Measurements from ENCODE around the gene PIK3R5. TPM values are rescaled to one million over a fixed set of nuclear protein-coding genes. Genes with fewer than 3 reads are reported as not detected.

Gene PIK3R5
- total and polyA plus RNA-seq, 12 donors = 1.2 to 51.7 (median 17.2) TPM

GRCh38 chr17:8921147-8921546 lies 44.4 kb downstream of the PIK3R5 start:
- 42 to 52% (median 47%) methylated on average over 2 of the region's 2 CpGs for WGBS, 4 donors

DNA sequence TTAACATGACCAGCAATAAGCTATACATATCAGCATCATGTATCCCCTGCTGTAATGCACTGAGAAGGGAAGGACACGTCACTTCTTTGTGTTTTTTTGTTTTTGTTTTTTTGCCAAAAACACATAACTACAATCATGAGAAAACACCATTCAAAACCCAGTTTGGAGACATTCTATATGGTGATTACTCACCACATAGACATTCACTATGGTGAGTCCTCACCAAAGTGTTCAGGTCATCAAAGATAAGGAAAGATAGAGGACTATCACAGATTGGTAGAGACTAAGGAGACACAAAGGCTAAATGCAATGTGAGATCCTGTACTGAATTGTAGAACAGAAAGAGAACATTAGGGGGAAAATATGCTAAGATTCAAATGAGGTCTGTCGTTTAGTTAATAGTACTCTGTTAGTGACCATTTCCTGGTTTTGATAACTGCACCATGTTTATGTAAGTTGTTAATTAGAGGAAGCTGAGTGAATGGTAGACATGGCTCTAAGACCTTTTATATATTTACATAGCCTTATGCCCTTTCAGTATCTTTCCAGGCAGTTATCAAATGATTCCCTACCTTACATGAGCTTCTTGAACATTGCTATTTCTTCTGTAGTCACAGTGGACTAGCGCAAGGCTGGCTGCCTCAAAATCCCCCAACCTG lies 46.6 kb downstream of the PIK3R5 start:
- no peak for DNase-seq
- intact Hi-C loops (cut with DNase I) = no loop called here
- no peaks in the 10 kb centered on the region for H3K27me3 ChIP-seq
- TF ChIP-seq CTCF (IDR thresholded peaks at IDR 0.05) (no peak), POLR2A (IDR thresholded peaks at IDR 0.05) (no peak)
- H3K27ac ChIP-seq = no peak overlapping the region
- no peak overlapping the region for H3K4me3 ChIP-seq
- H3K4me1 ChIP-seq (replicated peaks in 1 of 2) = no peaks in the 10 kb centered on the region
- H3K36me3 ChIP-seq (replicated peaks in 1 of 2) = no peaks in the 10 kb centered on the region
- H3K9me3 ChIP-seq (replicated peaks in 1 of 3) = no peaks in the 10 kb centered on the region
- 53 to 68% (median 61%) methylated on average over 3 of the region's 3 CpGs for WGBS, 4 donors

More at GRCh38 chr17:8921147-8921546, 44.4 kb downstream of the PIK3R5 start:
- Histone ChIP-seq H3K4me1 (replicated peaks in 1 of 2) (no peaks in the 10 kb centered on the region), H3K36me3 (replicated peaks in 1 of 2) (no peaks in the 10 kb centered on the region), H3K9me3 (replicated peaks in 1 of 3) (no peaks in the 10 kb centered on the region), H3K27ac (peak overlapping the region in 1 of 5 donors; percentile 20), H3K27me3 (no peaks in the 10 kb centered on the region), H3K4me3 (no peak overlapping the region)
- TF ChIP-seq POLR2A (IDR thresholded peaks at IDR 0.05) = no peak
- no peak for TF ChIP-seq CTCF (IDR thresholded peaks at IDR 0.05)
- intact Hi-C loops (cut with DNase I) = no loop called here
- no peak for DNase-seq

DNA sequence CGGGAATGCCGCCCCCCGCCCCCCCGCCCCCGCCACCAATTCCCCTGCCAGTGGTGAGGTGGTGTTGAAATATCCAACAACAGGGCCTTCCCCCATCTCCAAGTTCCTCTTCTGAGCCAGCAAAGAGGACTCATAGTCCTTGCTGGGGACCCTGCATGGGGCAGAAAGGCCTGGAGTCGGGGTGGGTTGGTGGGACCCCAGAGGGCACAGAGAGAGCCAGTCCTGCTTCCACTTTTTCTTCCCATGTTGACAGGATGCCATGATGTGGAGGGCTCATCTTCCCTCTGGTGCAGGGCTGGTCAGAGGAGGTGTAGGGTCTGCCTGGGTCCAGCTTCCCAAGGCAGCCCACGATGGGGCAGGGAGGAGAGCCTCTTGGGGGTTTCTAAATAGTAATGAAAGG lies 49.0 kb downstream of the PIK3R5 start:
- Histone ChIP-seq H3K9me3 (replicated peaks in 1 of 3) (no peaks in the 10 kb centered on the region), H3K36me3 (replicated peaks in 1 of 2) (no peaks in the 10 kb centered on the region), H3K4me1 (replicated peaks in 1 of 2) (no peaks in the 10 kb centered on the region), H3K27me3 (no peaks in the 10 kb centered on the region), H3K4me3 (no peak overlapping the region), H3K27ac (peak overlapping the region in 4 of 5 donors; percentile 26 to 82 (median 62))
- TF ChIP-seq CTCF (IDR thresholded peaks at IDR 0.05) = no peak
- no peak for TF ChIP-seq POLR2A (IDR thresholded peaks at IDR 0.05)
- intact Hi-C loops (cut with DNase I) = no loop called here
- 55 to 70% (median 65%) methylated on average over 5 to 7 of the region's 7 CpGs for WGBS, 4 donors
- DNase-seq = peak in 3 of 7 donors; percentile 37 to 51 (median 38)

DNA sequence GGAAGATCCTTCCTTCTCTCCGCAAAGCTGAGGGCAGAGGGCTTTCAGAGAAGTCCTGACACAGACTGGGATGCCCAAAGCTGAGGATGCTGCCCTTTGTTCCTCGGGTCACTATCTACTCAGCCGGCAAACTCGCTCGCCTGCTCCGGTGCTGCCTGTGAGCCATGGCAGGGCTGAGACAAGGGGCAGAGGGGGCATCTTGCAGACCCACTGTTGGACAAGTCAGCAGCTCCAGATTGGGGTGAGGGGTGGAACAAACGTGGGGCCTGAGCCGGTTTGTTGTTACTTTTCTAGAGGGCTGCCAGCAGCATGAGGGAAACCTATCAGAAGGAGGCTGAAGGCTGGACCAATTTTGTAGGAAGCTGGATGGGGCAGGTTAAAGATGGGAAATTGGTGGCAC lies 51.0 kb downstream of the PIK3R5 start:
- no peak for DNase-seq
- no peaks in the 10 kb centered on the region for H3K27me3 ChIP-seq

More for the DNA sequence above, 51.0 kb downstream of the PIK3R5 start:
- intact Hi-C loops (cut with DNase I) = no loop called here
- 74 to 82% (median 76%) methylated on average over 8 of the region's 8 CpGs for WGBS, 4 donors
- Histone ChIP-seq H3K4me3 (no peak overlapping the region), H3K36me3 (replicated peaks in 1 of 2) (no peaks in the 10 kb centered on the region), H3K9me3 (replicated peaks in 1 of 3) (no peaks in the 10 kb centered on the region), H3K4me1 (replicated peaks in 1 of 2) (no peaks in the 10 kb centered on the region), H3K27ac (peak overlapping the region in 1 of 5 donors; percentile 6)
- TF ChIP-seq POLR2A (IDR thresholded peaks at IDR 0.05) (no peak), CTCF (IDR thresholded peaks at IDR 0.05) (no peak)

All from adrenal gland (tissue), 12 donors.